Urothelium cell line (cell line): ENCODE measurements around the gene ANKS1A.

Experiments
- DNase-seq: peaks from one replicate; pipeline ENCODE4 v3.0.0; 2011; ENCODE audit warnings: low spot score, mixed read lengths
- FAIRE-seq: peaks from 2 replicates; lab custom pipeline; 2011; peaks lifted over from hg19 to GRCh38; lab: Jason Lieb, UNC

Gene ANKS1A

DNA sequence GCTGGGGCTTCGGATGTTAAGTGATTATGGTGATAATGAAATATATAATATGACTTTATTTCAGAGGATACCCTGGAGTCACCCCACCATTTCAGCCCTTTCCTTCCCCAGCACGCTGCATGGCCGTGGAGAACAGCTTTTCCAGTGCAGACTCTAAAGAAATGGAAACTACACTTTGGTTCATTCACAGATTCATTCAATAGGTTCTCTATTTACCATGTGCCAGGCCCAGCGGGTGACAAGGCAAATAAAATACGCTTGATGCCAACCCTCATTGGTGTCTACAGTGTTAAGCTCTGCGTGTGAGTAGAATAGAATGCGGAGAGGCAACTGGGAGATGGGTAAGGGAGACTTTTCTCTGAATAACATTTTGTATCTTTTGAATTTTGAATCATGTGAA is 162.3 kb downstream of the ANKS1A start:
- no peak for DNase-seq
- no peak for FAIRE-seq

DNA sequence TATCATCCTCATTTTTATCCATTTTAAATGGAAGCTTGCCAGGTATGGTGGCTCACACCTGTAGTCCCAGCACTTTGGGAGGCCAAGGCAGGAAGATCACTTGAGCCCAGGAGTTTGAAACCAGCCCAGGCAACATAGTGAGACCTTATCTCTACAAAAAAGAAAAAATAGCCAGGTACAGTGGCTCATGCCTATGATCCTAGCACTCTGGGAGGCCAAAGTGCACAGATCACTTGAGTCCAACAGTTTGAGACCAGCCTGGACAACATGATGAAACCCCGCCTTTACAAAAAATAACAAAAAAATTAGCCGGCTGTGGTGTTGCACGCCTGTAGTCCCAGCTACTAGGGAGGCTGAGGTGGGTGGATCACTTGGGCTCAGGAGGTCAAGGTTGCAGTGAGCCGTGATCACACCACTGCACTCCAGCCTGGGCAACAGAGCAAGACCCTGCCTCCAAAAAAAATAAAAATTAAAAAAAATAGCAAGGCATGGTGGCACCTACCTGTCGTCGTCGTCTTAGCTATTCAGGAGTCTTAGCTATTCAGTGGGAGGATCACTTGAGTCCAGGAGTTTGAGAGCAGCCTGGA is 163.0 kb downstream of the ANKS1A start:
- DNase-seq: no peak
- no peak for FAIRE-seq

- no peak for DNase-seq
- no peak for FAIRE-seq
Observed at GRCh38 chr6:35052694-35053565, 163.9 kb downstream of the ANKS1A start.

DNA sequence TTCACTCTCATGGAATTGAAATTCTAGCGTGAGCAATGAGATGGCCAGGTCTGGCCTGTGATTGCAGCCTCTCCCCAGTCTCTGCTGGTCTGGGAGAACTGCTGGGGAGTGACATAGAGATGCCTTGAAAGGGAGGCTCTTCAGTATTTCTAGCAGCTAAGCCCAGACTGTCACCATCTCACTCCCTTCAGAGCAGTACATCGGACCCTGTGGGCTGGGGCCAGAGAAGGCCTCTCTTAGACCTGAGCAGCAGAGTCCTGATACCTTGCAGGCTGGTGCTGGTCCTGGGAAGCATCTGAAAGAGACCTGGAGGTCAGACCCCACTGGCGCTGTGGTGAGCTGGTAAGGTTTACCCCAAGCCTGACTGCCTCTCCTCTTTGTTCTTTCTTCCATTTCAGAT is 164.6 kb downstream of the ANKS1A start:
- FAIRE-seq (no peak), DNase-seq (no peak)

DNA sequence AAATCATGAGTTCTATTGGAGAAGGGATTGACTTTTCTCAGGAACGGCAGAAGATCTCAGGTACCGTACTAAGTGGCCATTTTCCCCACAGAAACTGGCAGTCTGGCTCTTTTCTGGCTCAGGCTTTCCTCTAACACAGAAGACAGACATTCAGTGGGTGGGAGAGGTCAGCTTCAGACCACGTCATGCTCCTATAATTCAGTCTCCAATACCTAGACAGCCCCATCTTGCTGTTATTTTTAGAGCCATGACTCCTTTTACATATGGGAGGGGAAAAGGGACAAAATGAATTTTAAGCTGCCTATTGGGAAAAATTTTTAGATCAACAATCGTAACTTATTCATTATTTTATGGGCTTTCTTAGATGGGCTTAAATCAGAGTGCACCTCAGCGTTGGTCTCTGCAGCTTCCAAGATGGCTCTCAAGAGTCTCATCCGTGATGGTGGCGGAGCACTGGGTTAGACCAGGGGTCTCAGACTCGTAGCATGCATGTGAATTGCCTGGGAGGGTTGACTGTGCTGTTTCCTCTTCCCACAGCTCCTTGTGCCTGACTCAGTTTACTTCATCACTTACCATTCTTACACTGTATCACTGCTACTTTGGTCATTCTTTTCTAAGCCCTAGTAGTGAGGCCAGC is 165.2 kb downstream of the ANKS1A start:
- FAIRE-seq: no peak
- no peak for DNase-seq

DNA sequence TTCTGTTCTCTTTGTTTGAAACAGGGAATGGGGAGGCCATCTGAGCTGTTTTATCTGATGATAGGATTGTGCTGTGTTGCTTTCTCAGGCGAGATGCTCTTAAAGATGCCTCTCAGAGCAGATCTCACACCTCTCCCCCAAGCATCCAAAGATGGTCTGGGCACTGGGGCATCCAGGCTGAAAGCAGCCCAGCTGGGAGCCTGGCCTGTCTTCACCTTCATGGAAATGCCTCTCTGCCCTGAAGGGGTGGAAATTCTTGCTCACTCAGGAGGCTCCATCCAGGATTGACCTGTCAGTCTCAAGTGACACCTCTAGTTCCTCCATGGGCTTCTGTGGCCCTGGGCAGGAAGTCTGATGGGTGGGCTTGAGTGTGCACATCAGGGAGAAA is 165.7 kb downstream of the ANKS1A start:
- no peak for FAIRE-seq
- no peak for DNase-seq

GRCh38 chr6:35055891-35056290 is 166.8 kb downstream of the ANKS1A start:
- DNase-seq: no peak
- FAIRE-seq: no peak

- FAIRE-seq: no peak
- DNase-seq: no peak
Observed at GRCh38 chr6:35056952-35057351, 167.9 kb downstream of the ANKS1A start.

GRCh38 chr6:35057449-35058357 is 168.6 kb downstream of the ANKS1A start:
- FAIRE-seq: no peak

GRCh38 chr6:35058358-35058675 is 169.3 kb downstream of the ANKS1A start:
- no peak for FAIRE-seq
- no peak for DNase-seq

More at GRCh38 chr6:35057449-35058357, 168.6 kb downstream of the ANKS1A start:
- DNase-seq: no peak

DNA sequence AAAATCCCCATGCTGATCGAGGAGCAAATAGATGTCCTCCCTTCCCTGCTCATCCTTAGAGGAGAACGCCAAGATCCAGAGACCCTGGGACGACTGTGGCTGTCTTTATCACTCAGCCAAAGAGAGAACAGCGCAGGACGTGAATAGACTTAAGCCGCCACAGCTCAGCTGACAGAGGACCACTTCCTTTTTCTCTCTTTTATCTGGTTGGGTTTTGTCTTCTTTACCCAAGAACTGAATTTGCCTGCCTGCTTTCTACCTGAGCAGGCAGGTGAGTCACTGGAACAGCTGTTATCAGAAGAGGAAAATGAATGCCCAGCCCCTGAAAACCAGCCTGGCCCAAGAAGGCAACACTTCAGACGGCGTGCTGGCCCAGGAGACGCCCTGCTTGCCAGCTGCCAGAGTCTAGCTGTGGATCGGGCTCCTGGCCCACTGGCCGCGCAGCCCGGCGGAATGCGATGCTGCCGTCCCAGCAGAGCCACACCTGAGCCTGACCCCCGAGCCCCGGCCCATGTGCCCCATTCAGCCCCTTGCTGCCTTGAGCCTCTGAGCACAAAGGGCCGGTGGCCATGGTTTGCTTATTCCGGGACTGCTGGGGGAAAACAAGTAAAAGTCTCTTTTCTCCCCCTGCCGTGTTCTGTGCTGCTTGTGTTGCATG is 169.9 kb downstream of the ANKS1A start:
- no peak for FAIRE-seq
- DNase-seq: no peak

- DNase-seq: no peak
- no peak for FAIRE-seq
Observed at GRCh38 chr6:35059596-35060345, 170.7 kb downstream of the ANKS1A start.

DNA sequence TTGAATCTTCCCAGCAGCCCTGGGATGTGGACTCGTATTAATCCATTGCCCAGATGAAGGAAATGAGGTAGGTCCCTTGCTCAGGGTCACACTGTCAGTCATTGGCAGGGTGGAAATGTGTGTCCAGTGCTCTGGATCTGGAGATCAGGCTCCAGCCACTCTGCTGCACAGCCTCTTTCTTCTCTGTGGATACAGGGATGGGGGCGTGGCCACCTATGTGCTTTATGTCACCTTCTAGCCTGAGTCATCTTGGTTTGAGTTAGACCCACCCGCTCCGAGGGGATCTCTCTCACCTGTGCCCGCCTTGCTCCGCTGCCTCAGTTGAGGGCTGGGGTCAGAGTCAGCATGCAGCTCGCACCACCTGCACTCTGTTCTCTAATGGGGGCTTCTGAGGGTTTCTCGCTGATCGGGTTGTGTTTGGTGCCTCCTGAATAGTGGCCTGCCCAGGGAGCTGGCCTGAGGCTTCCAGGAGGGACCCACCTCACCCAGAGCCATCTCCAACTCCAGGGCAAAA is 172.1 kb downstream of the ANKS1A start:
- FAIRE-seq (no peak), DNase-seq (no peak)

DNA sequence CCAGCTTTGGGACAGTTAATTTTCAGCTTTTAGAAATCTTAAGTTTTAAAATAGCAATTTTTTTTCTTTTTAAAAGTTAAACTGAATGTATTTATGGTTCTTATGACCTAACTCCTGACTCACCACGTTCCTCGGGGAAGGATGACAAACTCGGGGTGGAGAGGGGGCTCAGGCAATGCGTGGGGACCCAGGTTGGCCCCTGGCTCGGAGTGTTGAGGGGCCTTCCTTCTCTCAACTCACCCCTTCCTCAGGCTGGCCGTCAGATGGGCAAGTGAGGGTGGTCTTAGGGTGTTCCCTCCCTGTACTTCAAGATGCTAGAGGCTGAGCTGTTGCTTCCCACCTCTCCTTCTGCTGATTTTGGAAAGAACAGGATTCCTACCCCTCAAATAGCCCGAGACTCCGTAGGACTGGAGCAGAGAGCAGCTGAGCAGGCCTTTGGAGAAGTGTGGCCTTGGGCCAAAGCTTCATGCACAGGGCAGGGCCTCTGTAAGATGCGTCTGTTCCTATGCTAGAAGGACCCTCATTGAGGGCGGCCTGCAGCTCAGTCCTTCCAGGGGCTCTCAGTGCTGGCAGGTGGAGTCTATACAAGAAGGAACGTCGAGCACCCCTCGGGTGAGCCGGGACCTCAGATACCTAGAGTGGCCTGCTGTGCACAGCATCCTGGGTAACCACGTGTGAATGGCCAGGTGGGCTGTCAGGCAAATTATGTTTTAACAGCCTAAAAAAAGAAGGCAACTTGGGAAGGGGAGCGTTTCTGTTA is 172.8 kb downstream of the ANKS1A start:
- no peak for DNase-seq
- no peak for FAIRE-seq

GRCh38 chr6:35062676-35063574 is 173.9 kb downstream of the ANKS1A start:
- FAIRE-seq (no peak), DNase-seq (no peak)

DNA sequence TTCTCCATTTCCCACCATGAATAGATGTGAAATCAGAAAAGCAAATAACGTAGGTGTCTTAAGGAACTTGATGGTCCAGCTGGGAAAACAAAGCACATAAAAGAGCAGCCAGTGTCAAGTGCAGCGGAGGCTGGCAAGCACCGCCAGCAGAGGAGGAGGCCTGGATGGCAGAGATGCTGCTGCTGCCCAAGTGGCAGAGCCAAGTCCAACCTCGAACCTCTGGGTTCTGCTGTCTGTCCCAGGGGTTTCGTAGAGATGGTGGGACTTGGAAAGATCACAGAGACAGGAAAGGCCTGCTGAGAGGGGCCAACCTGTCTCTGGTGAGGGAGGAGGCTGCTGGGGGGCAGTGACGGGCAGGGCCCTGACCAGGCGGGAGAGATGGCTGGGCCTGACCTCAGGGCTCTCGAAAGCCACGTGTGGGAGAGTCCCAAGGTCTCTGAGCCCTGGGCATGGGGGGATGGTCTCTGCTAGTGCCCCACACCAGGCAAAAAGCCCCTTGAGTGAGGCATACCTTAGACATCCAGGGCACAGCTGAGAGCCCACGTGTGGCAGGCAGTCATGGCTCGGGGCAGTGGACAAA is 174.7 kb downstream of the ANKS1A start:
- DNase-seq: no peak
- no peak for FAIRE-seq

GRCh38 chr6:35064290-35064689 is 175.2 kb downstream of the ANKS1A start:
- no peak for FAIRE-seq
- DNase-seq: no peak
